Non-pigmented ciliary epithelial cell (primary cell): ENCODE measurements around the gene UFSP1.

ENCODE experiments used
- DNase-seq: peaks from one replicate; pipeline ENCODE4 v3.0.0-alpha.2; 2010; ENCODE audit warnings: low read depth

The UFSP1 gene

GRCh38 chr7:100895701-100895955, 6.1 kb upstream of the UFSP1 start, which contains the start of gene ACHE:
TSS of gene ACHE (minus strand) at chr7:100895888. CDS start at chr7:100894232, 1,656 bp downstream.
- DNase-seq = no peak

- no peak for DNase-seq
Observed at GRCh38 chr7:100894860-100895700, 5.6 kb upstream of the UFSP1 start.

- DNase-seq = no peak
Observed at GRCh38 chr7:100893910-100894721, 4.6 kb upstream of the UFSP1 start.

DNA sequence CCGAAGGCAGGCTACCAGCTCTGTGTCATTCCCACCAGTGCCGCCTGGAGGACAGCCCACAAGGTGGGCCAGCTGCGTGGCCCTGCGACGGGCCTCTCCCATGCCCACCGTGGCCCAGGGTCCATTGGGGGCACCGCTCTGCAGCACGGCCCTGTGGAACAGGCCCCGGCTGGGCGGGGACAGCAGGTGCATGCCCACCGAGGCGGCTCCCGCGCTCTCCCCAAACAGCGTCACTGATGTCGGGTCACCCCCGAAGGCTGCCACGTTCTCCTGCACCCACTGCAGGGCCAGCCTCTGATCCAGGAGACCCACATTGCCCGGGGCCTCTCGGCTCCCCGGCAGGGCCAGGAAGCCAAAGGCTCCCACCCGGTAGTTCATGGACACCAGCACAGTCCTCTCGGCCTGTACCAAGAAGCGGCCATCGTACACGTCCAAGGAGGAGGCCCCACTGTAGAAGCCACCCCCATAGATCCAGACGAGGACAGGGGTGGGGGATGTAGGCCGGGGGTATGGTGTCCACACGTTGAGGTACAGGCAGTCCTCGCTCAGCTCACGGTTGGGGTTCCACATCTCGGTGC, 3.9 kb upstream of the UFSP1 start:
- DNase-seq = no peak

- DNase-seq = no peak
Observed at GRCh38 chr7:100892364-100893317, 3.1 kb upstream of the UFSP1 start.

- DNase-seq = no peak
Observed at GRCh38 chr7:100891568-100892247, 2.2 kb upstream of the UFSP1 start.

- no peak for DNase-seq
Observed at GRCh38 chr7:100890653-100891567, 1.4 kb upstream of the UFSP1 start.

DNA sequence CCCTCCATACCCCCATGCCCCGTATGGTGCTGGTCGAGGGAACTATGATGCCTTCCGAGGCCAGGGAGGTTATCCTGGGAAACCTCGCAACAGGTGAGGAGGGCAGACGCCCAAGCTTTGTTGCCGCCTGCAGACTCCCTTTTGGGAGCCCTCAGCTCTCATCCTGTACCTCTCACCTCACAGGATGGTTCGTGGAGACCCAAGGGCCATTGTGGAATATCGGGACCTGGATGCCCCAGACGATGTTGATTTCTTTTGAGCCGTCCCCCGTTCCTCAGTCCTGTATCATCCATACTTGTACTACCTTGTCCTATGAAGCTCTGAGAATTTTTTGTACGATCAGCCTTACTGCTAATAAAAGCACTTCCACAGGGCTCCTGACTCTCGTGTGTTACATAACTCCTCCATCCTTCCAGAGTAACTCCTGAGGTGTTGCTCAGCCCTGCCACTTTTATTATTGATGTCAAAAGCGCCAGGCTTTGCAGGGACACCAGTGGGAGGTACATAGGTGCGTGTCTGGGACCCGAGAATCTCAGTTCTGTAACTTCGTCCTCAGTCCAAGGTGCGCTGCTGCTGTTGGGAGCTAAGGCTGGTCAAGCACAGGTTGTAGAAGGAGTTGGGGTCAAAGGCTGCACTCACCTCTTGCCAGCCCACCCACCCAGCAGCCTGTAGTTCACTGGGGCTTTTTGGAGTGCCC, 1.1 kb downstream of the UFSP1 start:
- no peak for DNase-seq

- no peak for DNase-seq
Observed at GRCh38 chr7:100887516-100888290, 1.8 kb downstream of the UFSP1 start.

GRCh38 chr7:100886936-100887515, 2.5 kb downstream of the UFSP1 start:
- DNase-seq = no peak

DNA sequence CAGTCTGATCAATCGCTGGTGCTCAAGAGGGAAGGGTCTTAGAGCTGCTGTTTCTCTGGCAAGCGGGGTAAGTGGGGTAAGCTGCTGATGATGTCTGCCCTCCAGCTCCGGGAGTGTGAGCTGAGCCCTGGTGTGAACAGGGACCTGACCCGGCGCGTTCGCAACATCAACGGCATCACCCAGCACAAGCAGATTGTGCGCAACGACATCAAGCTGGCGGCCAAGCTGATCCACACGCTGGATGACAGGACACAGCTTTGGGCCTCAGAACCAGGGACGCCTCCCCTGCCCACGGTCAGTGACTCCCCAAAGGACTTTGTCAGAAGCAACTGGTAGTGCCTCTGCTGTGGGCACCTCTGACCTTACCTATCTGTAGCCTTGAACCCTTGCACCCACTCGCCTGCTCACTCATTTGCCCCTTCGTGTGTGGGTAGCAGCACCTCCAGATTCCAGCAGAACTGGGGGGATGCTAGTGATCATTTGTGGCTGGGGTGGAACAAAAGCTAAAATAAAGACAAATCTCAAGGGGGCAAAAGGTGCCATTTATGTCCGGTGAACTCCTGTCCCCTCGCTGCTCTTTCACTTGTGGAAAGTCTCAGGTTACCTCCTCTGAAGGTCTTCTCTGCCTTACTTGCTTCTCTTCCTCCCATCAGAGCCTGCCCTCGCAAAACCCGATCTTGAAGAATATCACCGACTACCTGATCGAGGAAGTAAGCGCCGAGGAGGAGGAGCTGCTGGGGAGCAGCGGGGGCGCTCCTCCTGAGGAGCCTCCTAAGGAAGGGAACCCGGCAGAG, 3.2 kb downstream of the UFSP1 start:
- no peak for DNase-seq

GRCh38 chr7:100885440-100886141, 3.9 kb downstream of the UFSP1 start:
- no peak for DNase-seq

DNA sequence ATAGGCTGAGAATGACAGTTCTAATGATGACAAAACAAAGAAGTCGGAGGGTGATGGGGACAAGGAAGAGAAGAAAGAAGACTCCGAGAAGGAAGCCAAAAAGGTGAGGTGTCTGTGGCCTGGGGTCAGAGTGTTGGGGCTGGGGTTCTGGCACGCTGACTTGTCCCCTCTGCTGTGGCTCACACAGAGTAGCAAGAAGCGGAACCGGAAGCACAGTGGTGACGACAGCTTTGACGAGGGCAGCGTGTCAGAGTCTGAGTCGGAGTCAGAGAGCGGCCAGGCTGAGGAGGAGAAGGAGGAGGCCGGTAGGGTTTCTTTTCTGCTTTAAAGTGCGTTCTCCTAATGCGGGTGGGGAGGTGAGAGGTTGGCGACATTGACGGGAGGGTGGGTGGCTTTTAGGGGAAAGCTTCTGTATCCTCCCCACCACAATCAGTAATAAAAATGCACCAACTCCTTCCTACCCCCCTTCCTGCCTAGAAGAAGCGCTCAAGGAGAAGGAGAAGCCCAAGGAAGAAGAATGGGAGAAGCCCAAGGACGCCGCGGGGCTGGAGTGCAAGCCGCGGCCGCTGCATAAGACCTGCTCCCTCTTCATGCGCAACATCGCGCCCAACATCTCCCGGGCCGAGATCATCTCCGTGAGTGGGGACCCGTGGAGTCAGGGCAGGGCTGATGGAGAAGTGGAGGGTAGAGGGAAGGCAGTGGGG, 4.6 kb downstream of the UFSP1 start:
- no peak for DNase-seq

GRCh38 chr7:100882785-100883526, 6.6 kb downstream of the UFSP1 start:
- DNase-seq = no peak

- DNase-seq = no peak
Observed at GRCh38 chr7:100882201-100882600, 7.3 kb downstream of the UFSP1 start.

GRCh38 chr7:100881136-100881535, 8.4 kb downstream of the UFSP1 start:
- no peak for DNase-seq
